Mammary microvascular endothelial cell (primary cell): ENCODE data around the gene MDH2. TPM values are rescaled to one million over a fixed set of nuclear protein-coding genes. Genes with fewer than 3 reads are reported as not detected.

ENCODE experiments used
- total RNA-seq: library from RNA; depleted of rRNA; stranded (reverse); fragments of >200 nt; gene quantifications from 2 replicates; pipeline ENCODE4 v1.2.3, GENCODE V29; 2015

The MDH2 gene, protein sequence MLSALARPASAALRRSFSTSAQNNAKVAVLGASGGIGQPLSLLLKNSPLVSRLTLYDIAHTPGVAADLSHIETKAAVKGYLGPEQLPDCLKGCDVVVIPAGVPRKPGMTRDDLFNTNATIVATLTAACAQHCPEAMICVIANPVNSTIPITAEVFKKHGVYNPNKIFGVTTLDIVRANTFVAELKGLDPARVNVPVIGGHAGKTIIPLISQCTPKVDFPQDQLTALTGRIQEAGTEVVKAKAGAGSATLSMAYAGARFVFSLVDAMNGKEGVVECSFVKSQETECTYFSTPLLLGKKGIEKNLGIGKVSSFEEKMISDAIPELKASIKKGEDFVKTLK
- 140 and 208 TPM in 2 replicates for total RNA-seq

DNA sequence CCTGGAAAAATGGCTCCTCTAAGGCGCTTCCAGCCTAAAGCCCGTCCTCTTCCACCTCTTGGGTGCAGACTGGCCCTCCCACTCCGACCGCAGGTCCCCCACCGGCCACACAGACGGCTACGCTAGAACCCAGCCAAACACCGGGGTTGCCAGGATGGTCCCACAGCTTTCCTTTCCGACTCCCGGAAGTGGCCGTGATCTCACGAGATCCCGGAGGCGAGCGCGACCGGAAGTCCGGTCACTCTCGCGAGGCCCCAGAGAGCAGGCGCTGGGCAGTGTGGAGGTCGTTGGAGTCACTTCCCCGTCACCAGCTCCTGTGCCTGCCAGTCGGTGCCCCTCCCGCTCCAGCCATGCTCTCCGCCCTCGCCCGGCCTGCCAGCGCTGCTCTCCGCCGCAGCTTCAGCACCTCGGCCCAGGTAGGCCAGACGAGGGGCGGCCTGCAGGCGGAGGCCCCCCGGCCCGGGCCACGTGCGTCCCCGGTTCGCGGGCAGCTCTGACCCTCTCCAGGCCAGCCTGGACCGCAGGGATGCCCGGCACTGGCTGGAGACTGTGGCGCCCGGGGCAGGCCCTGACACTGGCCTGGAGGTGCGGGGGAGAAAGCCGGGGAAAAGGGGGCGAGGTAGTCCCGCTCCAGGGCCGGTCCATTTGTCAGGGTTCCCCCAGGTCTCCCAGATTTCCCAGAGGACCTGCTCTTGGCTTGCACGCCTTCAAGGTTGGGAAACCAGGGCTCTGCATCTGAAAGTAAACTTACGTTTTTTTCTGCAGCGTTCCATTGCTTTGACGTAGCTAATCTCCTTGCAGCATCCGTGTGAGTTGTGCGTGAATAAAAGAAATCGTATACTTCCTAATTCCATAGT is at the start of gene MDH2, which contains the start of gene STYXL1:
TSS of gene MDH2 (plus strand) at position 296 of the 857 bp plus-strand sequence. CDS start at position 351, 55 bp downstream.
TSS of gene STYXL1 (minus strand) at position 190 of the 857 bp plus-strand sequence. CDS start 17,477 bp downstream, outside the sequence.

Other genes with a start within 250 kb of the MDH2 start
- gene CCL24, start 234.3 kb upstream of the MDH2 start, total RNA-seq = not detected in 2 replicates
- gene RHBDD2, start 169.1 kb upstream of the MDH2 start, total RNA-seq = 17.4 and 23.4 TPM in 2 replicates
- 61.2 and 69.5 TPM in 2 replicates for gene POR, start 133.0 kb upstream of the MDH2 start, total RNA-seq
- gene TMEM120A, start 53.5 kb upstream of the MDH2 start, total RNA-seq = 8.5 and 22.7 TPM in 2 replicates
- gene STYXL1, start 106 bp upstream of the MDH2 start, total RNA-seq = 63.4 and 68.1 TPM in 2 replicates
- 0.10 and 0.93 TPM in 2 replicates for gene SRRM3, start 153.8 kb downstream of the MDH2 start, total RNA-seq